ENCODE results near the gene AK8.

AK8 gene

GRCh38 chr9:132690696-132691095 lies 187.4 kb downstream of the AK8 start:
- no peak for TF ChIP-seq TAF1 (IDR thresholded peaks at IDR 0.05; ENCODE audit: low read depth)
- no peak for TF ChIP-seq USF1 (IDR thresholded peaks at IDR 0.05)
- no peak for TF ChIP-seq NFIC (IDR thresholded peaks at IDR 0.05)

GRCh38 chr9:132683873-132684272 lies 194.2 kb downstream of the AK8 start:
- no peak for TF ChIP-seq REST (IDR thresholded peaks at IDR 0.05; ENCODE audit: low read depth)
- TF ChIP-seq RAD21 (IDR thresholded peaks at IDR 0.05; ENCODE audit: low read depth), result no peak
- no peak for TF ChIP-seq CEBPB (IDR thresholded peaks at IDR 0.05)
- TF ChIP-seq EGR1 (IDR thresholded peaks at IDR 0.05), result no peak
- TF ChIP-seq YY1 (IDR thresholded peaks at IDR 0.05; ENCODE audit: low read depth), result no peak
- no peak for TF ChIP-seq USF1 (IDR thresholded peaks at IDR 0.05)
- no peak for TF ChIP-seq TCF12 (IDR thresholded peaks at IDR 0.05; ENCODE audit: low read depth)
- no peak for TF ChIP-seq MAX (IDR thresholded peaks at IDR 0.05)
- TF ChIP-seq EP300 (IDR thresholded peaks at IDR 0.05; ENCODE audit: borderline replicate concordance), result no peak
- TF ChIP-seq NFIC (IDR thresholded peaks at IDR 0.05), result no peak
- TF ChIP-seq FOXM1 (IDR thresholded peaks at IDR 0.05; ENCODE audit: borderline replicate concordance, low read depth), result no peak
- no peak for TF ChIP-seq ZBTB7A (IDR thresholded peaks at IDR 0.05; ENCODE audit: low read depth)
- no peak for TF ChIP-seq TAF1 (IDR thresholded peaks at IDR 0.05; ENCODE audit: low read depth)
- TF ChIP-seq CREB1 (IDR thresholded peaks at IDR 0.05; ENCODE audit: low read depth), result no peak
- no peak for TF ChIP-seq TEAD4 (IDR thresholded peaks at IDR 0.05)

- TF ChIP-seq NFIC (IDR thresholded peaks at IDR 0.05), result no peak
- no peak for TF ChIP-seq EGR1 (IDR thresholded peaks at IDR 0.05)
- no peak for TF ChIP-seq CREB1 (IDR thresholded peaks at IDR 0.05; ENCODE audit: low read depth)
- TF ChIP-seq YY1 (IDR thresholded peaks at IDR 0.05; ENCODE audit: low read depth), result no peak
- TF ChIP-seq TCF12 (IDR thresholded peaks at IDR 0.05; ENCODE audit: low read depth), result no peak
- no peak for TF ChIP-seq CEBPB (IDR thresholded peaks at IDR 0.05)
- TF ChIP-seq TAF1 (IDR thresholded peaks at IDR 0.05; ENCODE audit: low read depth), result no peak
- TF ChIP-seq RAD21 (IDR thresholded peaks at IDR 0.05; ENCODE audit: low read depth), result no peak
- TF ChIP-seq ZBTB7A (IDR thresholded peaks at IDR 0.05; ENCODE audit: low read depth), result no peak
- no peak for TF ChIP-seq REST (IDR thresholded peaks at IDR 0.05; ENCODE audit: low read depth)
- TF ChIP-seq FOXM1 (IDR thresholded peaks at IDR 0.05; ENCODE audit: borderline replicate concordance, low read depth), result no peak
- no peak for TF ChIP-seq TEAD4 (IDR thresholded peaks at IDR 0.05)
- TF ChIP-seq MAX (IDR thresholded peaks at IDR 0.05), result no peak
These were observed 196.5 kb downstream of the AK8 start for GRCh38 chr9:132681561-132681960.

GRCh38 chr9:132679946-132680625 lies 198.0 kb downstream of the AK8 start:
- TF ChIP-seq MAX (IDR thresholded peaks at IDR 0.05) (no peak), TCF12 (IDR thresholded peaks at IDR 0.05; ENCODE audit: low read depth) (no peak), EGR1 (IDR thresholded peaks at IDR 0.05) (no peak), TEAD4 (IDR thresholded peaks at IDR 0.05) (no peak), CEBPB (IDR thresholded peaks at IDR 0.05) (no peak), ZBTB7A (IDR thresholded peaks at IDR 0.05; ENCODE audit: low read depth) (no peak), CREB1 (IDR thresholded peaks at IDR 0.05; ENCODE audit: low read depth) (no peak), TAF1 (IDR thresholded peaks at IDR 0.05; ENCODE audit: low read depth) (no peak), RAD21 (IDR thresholded peaks at IDR 0.05; ENCODE audit: low read depth) (no peak), NFIC (IDR thresholded peaks at IDR 0.05) (no peak), USF1 (IDR thresholded peaks at IDR 0.05) (no peak), FOXM1 (IDR thresholded peaks at IDR 0.05; ENCODE audit: borderline replicate concordance, low read depth) (no peak), YY1 (IDR thresholded peaks at IDR 0.05; ENCODE audit: low read depth) (no peak), EP300 (IDR thresholded peaks at IDR 0.05; ENCODE audit: borderline replicate concordance) (no peak)

- no peak for TF ChIP-seq EP300 (IDR thresholded peaks at IDR 0.05; ENCODE audit: borderline replicate concordance)
- TF ChIP-seq CEBPB (IDR thresholded peaks at IDR 0.05), result no peak
- TF ChIP-seq NFIC (IDR thresholded peaks at IDR 0.05), result no peak
- TF ChIP-seq REST (IDR thresholded peaks at IDR 0.05; ENCODE audit: low read depth), result no peak
- TF ChIP-seq ZBTB7A (IDR thresholded peaks at IDR 0.05; ENCODE audit: low read depth), result no peak
- TF ChIP-seq USF1 (IDR thresholded peaks at IDR 0.05), result no peak
- TF ChIP-seq TCF12 (IDR thresholded peaks at IDR 0.05; ENCODE audit: low read depth), result no peak
- TF ChIP-seq EGR1 (IDR thresholded peaks at IDR 0.05), result no peak
- TF ChIP-seq YY1 (IDR thresholded peaks at IDR 0.05; ENCODE audit: low read depth), result no peak
- no peak for TF ChIP-seq TAF1 (IDR thresholded peaks at IDR 0.05; ENCODE audit: low read depth)
- TF ChIP-seq TEAD4 (IDR thresholded peaks at IDR 0.05), result no peak
- TF ChIP-seq RAD21 (IDR thresholded peaks at IDR 0.05; ENCODE audit: low read depth), result no peak
- TF ChIP-seq MAX (IDR thresholded peaks at IDR 0.05), result no peak
- TF ChIP-seq FOXM1 (IDR thresholded peaks at IDR 0.05; ENCODE audit: borderline replicate concordance, low read depth), result no peak
- no peak for TF ChIP-seq CREB1 (IDR thresholded peaks at IDR 0.05; ENCODE audit: low read depth)
These were observed 200.1 kb downstream of the AK8 start for GRCh38 chr9:132677976-132678375.

Data from Ishikawa (cell line).